IMR-90 (cell line): Measurements from ENCODE around the gene DCUN1D4. TPM values are rescaled to one million over a fixed set of nuclear protein-coding genes. Genes with fewer than 3 reads are reported as not detected.
A peak's percentile ranks its signal among the peaks of the same experiment; 100 is the strongest.

Source experiments
- ATAC-seq: fragments of 200-7000 bp; cut with Tn5 transposase; 2 replicates; pipeline ENCODE4 v1.9.1; 2020; ENCODE audit warnings: low read depth, mild to moderate bottlenecking, moderate library complexity
- BruUV-seq: library from RNA; stranded (reverse); fragments of 400-500 nt; replicated peaks from 2 replicates; lab custom pipeline; 2021; lab: Mats Ljungman, UMichigan
- CTCF ChIA-PET: fragments of 300-600 bp; formaldehyde crosslinking; extraction: SDS; loops from one replicate; lab custom pipeline; 2021; ENCODE audit warnings: antibody characterized with exemption; lab: Yijun Ruan, JAX
- POLR2A ChIA-PET: fragments of 300-600 bp; sonication (Branson Sonifier 250); formaldehyde crosslinking; loops from one replicate; lab custom pipeline; 2022; ENCODE audit warnings: antibody characterized with exemption; ENCODE audit not compliant: unreplicated experiment; lab: Charles Lee
- DNase-seq: peaks from one replicate; pipeline ENCODE4 v3.0.0; 2013
- H2AFZ ChIP-seq: replicated peaks from 2 replicates; pipeline ENCODE3; 2013; ENCODE audit warnings: low read length, mild to moderate bottlenecking; ENCODE audit not compliant: poor library complexity
- H2AK5ac ChIP-seq: 2 replicates; pipeline ENCODE4 v1.6.1; 2013; ENCODE audit warnings: low read depth, low read length, inconsistent platforms
- H2AK9ac ChIP-seq: replicated peaks from 2 replicates; pipeline ENCODE3; 2013; ENCODE audit warnings: mild to moderate bottlenecking, low read depth, low read length, moderate library complexity; ENCODE audit not compliant: poor library complexity
- H2BK120ac ChIP-seq: 2 replicates; pipeline ENCODE4 v1.6.1; 2013; ENCODE audit warnings: low read depth, low read length, inconsistent platforms
- H2BK15ac ChIP-seq: 3 replicates; pipeline ENCODE4 v1.6.1; 2013; ENCODE audit warnings: low read depth, low read length, inconsistent platforms
- H2BK20ac ChIP-seq: 2 replicates; pipeline ENCODE4 v1.6.1; 2013; ENCODE audit warnings: low read depth, mild to moderate bottlenecking, inconsistent platforms, low read length, moderate library complexity
- H2BK5ac ChIP-seq: 2 replicates; pipeline ENCODE4 v1.6.1; 2013; ENCODE audit warnings: mild to moderate bottlenecking, low read depth, low read length, inconsistent platforms; ENCODE audit not compliant: poor library complexity, severe bottlenecking
- H3K14ac ChIP-seq: replicated peaks from 2 replicates; pipeline ENCODE4 v1.6.1; 2013; ENCODE audit warnings: low read depth, low read length, inconsistent platforms
- H3K18ac ChIP-seq: 2 replicates; pipeline ENCODE4 v1.6.1; 2013; ENCODE audit warnings: low read depth, low read length, control low read depth
- H3K23ac ChIP-seq: 2 replicates; pipeline ENCODE4 v1.6.1; 2013; ENCODE audit warnings: low read depth, low read length, inconsistent platforms
- H3K27ac ChIP-seq: 2 replicates; pipeline ENCODE4 v1.5.1; 2013; ENCODE audit warnings: mild to moderate bottlenecking, control low read depth, low read length; ENCODE audit not compliant: insufficient read depth
- H3K27me3 ChIP-seq: 2 replicates; pipeline ENCODE4 v1.6.1; 2013; ENCODE audit warnings: low read length; ENCODE audit not compliant: control insufficient read depth, insufficient read depth
- H3K36me3 ChIP-seq: 2 replicates; pipeline ENCODE4 v1.6.1; 2013; ENCODE audit warnings: low read length, mixed read lengths; ENCODE audit not compliant: control insufficient read depth, insufficient read depth
- H3K4ac ChIP-seq: 2 replicates; pipeline ENCODE4 v1.6.1; 2013; ENCODE audit warnings: low read depth, low read length, inconsistent platforms
- H3K4me1 ChIP-seq: 2 replicates; pipeline ENCODE4 v1.6.1; 2013; ENCODE audit warnings: low read length, mixed read lengths; ENCODE audit not compliant: control insufficient read depth, insufficient read depth
- H3K4me2 ChIP-seq: 2 replicates; pipeline ENCODE4 v1.6.1; 2013; ENCODE audit warnings: low read depth, mild to moderate bottlenecking, control low read depth, low read length, moderate library complexity
- H3K4me3 ChIP-seq: 2 replicates; pipeline ENCODE4 v1.5.1; 2013; ENCODE audit warnings: low read depth, mild to moderate bottlenecking, control low read depth, low read length, moderate library complexity; ENCODE audit not compliant: insufficient read depth
- H3K56ac ChIP-seq: 2 replicates; pipeline ENCODE4 v1.6.1; 2013; ENCODE audit warnings: low read length, inconsistent platforms; ENCODE audit not compliant: insufficient read depth; ENCODE audit errors: extremely low read depth
- H3K79me1 ChIP-seq, 2 experiments: 2 replicates each; pipeline ENCODE4 v1.6.1; 2013; ENCODE audit warnings: low read length in 2 of 2, inconsistent platforms in 1 of 2, low read depth in 1 of 2
- H3K9ac ChIP-seq: 2 replicates; pipeline ENCODE4 v1.6.1; 2013; ENCODE audit warnings: low read depth, low read length, control low read depth
- H3K9me1 ChIP-seq: 2 replicates; pipeline ENCODE4 v1.6.1; 2013; ENCODE audit warnings: low read length, inconsistent platforms; ENCODE audit not compliant: insufficient read depth
- H3K9me3 ChIP-seq: 2 replicates; pipeline ENCODE4 v1.6.1; 2013; ENCODE audit warnings: low read length; ENCODE audit not compliant: control insufficient read depth, insufficient read depth
- H4K20me1 ChIP-seq: 2 replicates; pipeline ENCODE4 v1.6.1; 2013; ENCODE audit warnings: low read length, inconsistent platforms; ENCODE audit not compliant: insufficient read depth
- H4K5ac ChIP-seq: 2 replicates; pipeline ENCODE4 v1.6.1; 2013; ENCODE audit warnings: mild to moderate bottlenecking, low read depth, low read length, control low read depth
- H4K8ac ChIP-seq, 2 experiments: 2 replicates each; pipeline ENCODE4 v1.6.1; 2013; ENCODE audit warnings: low read depth in 2 of 2, low read length in 2 of 2, control low read depth in 1 of 2, inconsistent platforms in 1 of 2
- H4K91ac ChIP-seq: 2 replicates; pipeline ENCODE4 v1.6.1; 2013; ENCODE audit warnings: low read depth, low read length, inconsistent platforms; ENCODE audit not compliant: insufficient read depth
- CHD1 ChIP-seq: IDR thresholded peaks from 2 replicates; pipeline ENCODE4 v1.6.1; 2012; ENCODE audit warnings: low read depth, low read length, improper control_type of control experiment
- ELK1 ChIP-seq: fragments of 150-350 bp; IDR thresholded peaks from 2 replicates; pipeline ENCODE4 v1.6.1; 2016; ENCODE audit warnings: low read depth, mild to moderate bottlenecking, low read length, moderate library complexity, borderline replicate concordance
- FOS ChIP-seq: fragments of 150-350 bp; IDR thresholded peaks from 2 replicates; pipeline ENCODE4 v1.6.1; 2016; ENCODE audit warnings: low read depth, low read length
- NFE2L2 ChIP-seq: fragments of 150-350 bp; IDR thresholded peaks from 2 replicates; pipeline ENCODE4 v1.6.1; 2016; ENCODE audit warnings: low read depth, mild to moderate bottlenecking, low read length
- WGBS, 2 experiments: methylation state at CpG; one replicate each; pipeline versions ENCODE4 v1.1.5 to v1.1.7; 2013; ENCODE audit warnings: missing lambda C conversion rate in 2 of 2; ENCODE audit not compliant: insufficient read length in 1 of 2; ENCODE audit errors: extremely low coverage in 2 of 2; 5-methylcytosine and 5-hydroxymethylcytosine counted together
- dilution Hi-C: fragments of 300-500 bp; cut with HindIII; formaldehyde crosslinking; loops from one replicate; pipeline ENCODE4 v1.14.3; 2018; ENCODE audit warnings: low sequenced_read_pairs; ENCODE audit not compliant: unreplicated experiment
- in situ Hi-C: fragments of 300-500 bp; cut with MboI; formaldehyde crosslinking; loops from 3 replicates; pipeline ENCODE4 v1.14.3; 2019; ENCODE audit warnings: low sequenced_read_pairs, inconsistent platforms, mixed read lengths
- intact Hi-C: fragments of 100-400 bp; cut with micrococcal nuclease; formaldehyde crosslinking; loops from 2 replicates; pipeline ENCODE4 v1.10.0; 2022
- polyA plus RNA-seq, 3 experiments: library from polyadenylated mRNA; depleted of rRNA; stranded (reverse); fragments of >200 nt; gene quantifications; 2 replicates each; pipeline ENCODE4 v1.2.3, GENCODE V29; 2012; ENCODE audit warnings: low replicate concordance in 1 of 3
- total RNA-seq: library from RNA; depleted of rRNA; stranded (reverse); fragments of >200 nt; gene quantifications from 2 replicates; pipeline ENCODE4 v1.2.3, GENCODE V29; 2012

Gene DCUN1D4
- total and polyA plus RNA-seq, 2 of the 4 experiments (the other 2 are of a cell fraction): 31.0 to 44.3 TPM

GRCh38 chr4:51845055-51845426 is 2.1 kb downstream of the DCUN1D4 start:
- dilution Hi-C loops: no loop called here
- H2BK120ac ChIP-seq: no peak overlapping the region
- peaks cover 1% of the 10 kb centered on the region; the same call in 1 of the 2 replicates for H3K4me1 ChIP-seq
- H3K56ac ChIP-seq: peak overlapping the region; percentile 47; the same call in 1 of the 2 replicates
- H3K4me2 ChIP-seq: peak overlapping the region; percentile 93
- no peak overlapping the region for H2BK15ac ChIP-seq
- H2AFZ ChIP-seq: peak overlapping the region; percentile 86
- H4K91ac ChIP-seq: peak overlapping the region; percentile 19; the same call in 1 of the 2 replicates
- in situ Hi-C loops: no loop called here
- CTCF ChIA-PET: no interaction called here
- POLR2A ChIA-PET: no interaction called here
- peaks cover 3% of the 10 kb centered on the region; the same call in 1 of the 2 replicates for H3K9me1 ChIP-seq
- no TSS peak for BruUV-seq
- peak overlapping the region; percentile 95 for H2AK9ac ChIP-seq
- peaks cover 6 to 33% of the 10 kb centered on the region in 2 experiments; a peak in 3 of 4 replicates for H3K79me1 ChIP-seq
- H3K9ac ChIP-seq: peak overlapping the region; percentile 68; the same call in 1 of the 2 replicates
- H2BK20ac ChIP-seq: no peak overlapping the region
- peak overlapping the region; percentile 63 for H3K4ac ChIP-seq
- H4K5ac ChIP-seq: no peak overlapping the region
- H3K9me3 ChIP-seq: no peaks in the 10 kb centered on the region
- intact Hi-C loops: no loop called here
- no peak overlapping the region for H3K18ac ChIP-seq
- TF ChIP-seq ELK1: no peak
- no peak for TF ChIP-seq NFE2L2
- TF ChIP-seq FOS: no peak
- no peak for TF ChIP-seq CHD1
- WGBS, 2 experiments: 89% methylated on average over 2 of the region's 6 CpGs; no CpG with 5 or more reads in 1 of the 2 experiments
- 0 out of 2 replicates have a peak overlapping the region, but pooled peaks have one; percentile 43 for H2AK5ac ChIP-seq
- peaks cover 19% of the 10 kb centered on the region for H4K20me1 ChIP-seq
- peaks cover 7% of the 10 kb centered on the region for H3K36me3 ChIP-seq
- no peak for ATAC-seq
- H3K27me3 ChIP-seq: no peaks in the 10 kb centered on the region
- no peak overlapping the region for H2BK5ac ChIP-seq
- H4K8ac ChIP-seq: peak overlapping the region in 1 of 2 experiments; percentile 75; a peak in 2 of 4 replicates
- peak overlapping the region; percentile 54; the same call in 1 of the 2 replicates for H3K23ac ChIP-seq
- DNase-seq: no peak
- peak overlapping the region; percentile 77; the same call in 1 of the 2 replicates for H3K14ac ChIP-seq
- H3K27ac ChIP-seq: peak overlapping the region; percentile 38
- H3K4me3 ChIP-seq: peak overlapping the region; percentile 46
